ENCODE results near the gene NUP62CL.

DNA sequence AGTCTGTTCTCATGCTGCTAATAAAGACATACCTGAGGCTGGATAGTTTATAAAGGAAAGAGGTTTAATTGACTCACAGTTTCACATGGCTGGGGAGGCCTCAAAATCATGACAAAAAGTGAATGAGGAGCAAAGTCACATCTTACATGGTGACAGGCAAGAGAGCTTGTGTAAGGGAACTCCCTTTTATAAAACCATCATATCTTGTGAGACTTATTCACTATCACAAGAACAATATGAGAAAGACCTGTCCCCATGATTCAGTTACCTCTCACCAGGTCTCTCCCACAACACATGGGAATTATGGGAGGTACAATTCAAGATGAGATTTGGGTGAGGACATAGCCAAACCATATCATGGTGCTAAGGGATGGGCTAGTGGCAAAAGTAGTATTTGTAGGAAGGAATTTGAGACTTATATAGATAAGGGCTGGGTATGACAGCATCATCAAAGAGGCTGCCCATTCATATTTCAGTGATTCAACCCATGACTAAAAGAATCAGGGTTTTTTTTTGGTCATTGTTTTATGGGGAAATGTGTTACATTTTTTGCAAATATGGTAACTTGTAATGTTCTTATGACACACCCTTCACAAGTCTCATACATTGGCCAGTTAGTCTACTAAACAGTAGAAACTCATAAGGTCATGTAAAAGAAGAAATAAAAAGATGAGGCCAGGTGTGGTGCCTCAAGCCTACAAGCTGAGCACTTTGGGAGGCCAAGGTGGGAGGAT lies 34.7 kb downstream of the NUP62CL start:
- TF ChIP-seq, protein P1, sequence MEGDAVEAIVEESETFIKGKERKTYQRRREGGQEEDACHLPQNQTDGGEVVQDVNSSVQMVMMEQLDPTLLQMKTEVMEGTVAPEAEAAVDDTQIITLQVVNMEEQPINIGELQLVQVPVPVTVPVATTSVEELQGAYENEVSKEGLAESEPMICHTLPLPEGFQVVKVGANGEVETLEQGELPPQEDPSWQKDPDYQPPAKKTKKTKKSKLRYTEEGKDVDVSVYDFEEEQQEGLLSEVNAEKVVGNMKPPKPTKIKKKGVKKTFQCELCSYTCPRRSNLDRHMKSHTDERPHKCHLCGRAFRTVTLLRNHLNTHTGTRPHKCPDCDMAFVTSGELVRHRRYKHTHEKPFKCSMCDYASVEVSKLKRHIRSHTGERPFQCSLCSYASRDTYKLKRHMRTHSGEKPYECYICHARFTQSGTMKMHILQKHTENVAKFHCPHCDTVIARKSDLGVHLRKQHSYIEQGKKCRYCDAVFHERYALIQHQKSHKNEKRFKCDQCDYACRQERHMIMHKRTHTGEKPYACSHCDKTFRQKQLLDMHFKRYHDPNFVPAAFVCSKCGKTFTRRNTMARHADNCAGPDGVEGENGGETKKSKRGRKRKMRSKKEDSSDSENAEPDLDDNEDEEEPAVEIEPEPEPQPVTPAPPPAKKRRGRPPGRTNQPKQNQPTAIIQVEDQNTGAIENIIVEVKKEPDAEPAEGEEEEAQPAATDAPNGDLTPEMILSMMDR (IDR thresholded peaks at IDR 0.05): no peak
- no peak for TF ChIP-seq POLR2A (IDR thresholded peaks at IDR 0.05)

Measured in lower leg skin (tissue), 3 donors.